K562 (cell line): ENCODE data around the gene ADAMTS14. TPM values are rescaled to one million over a fixed set of nuclear protein-coding genes. Genes with fewer than 3 reads are reported as not detected.
A peak's percentile ranks its signal among the peaks of the same experiment; 100 is the strongest.

ENCODE experiments used
- AFF4 ChIP-seq: sonication (generic); formaldehyde crosslinking; IDR thresholded peaks from 2 replicates; pipeline ENCODE4 v1.8.0; 2023; ENCODE audit warnings: mild to moderate bottlenecking, missing genetic modification reagents
- CC2D1A ChIP-seq: fragments of 450-650 bp; IDR thresholded peaks from 2 replicates; pipeline ENCODE4 v1.6.1; 2017; ENCODE audit warnings: mild to moderate bottlenecking
- GABPB1 ChIP-seq: sonication (generic); formaldehyde crosslinking; IDR thresholded peaks from 2 replicates; pipeline ENCODE4 v1.8.0; 2022; ENCODE audit warnings: mild to moderate bottlenecking, missing genetic modification reagents
- HMG20B ChIP-seq: fragments of 250-450 bp; sonication (Bioruptor Pico); IDR thresholded peaks from 2 replicates; pipeline ENCODE4 v1.5.0; 2021; ENCODE audit warnings: mild to moderate bottlenecking
- KLF6 ChIP-seq: fragments of 250-450 bp; sonication (Bioruptor Pico); IDR thresholded peaks from 2 replicates; pipeline ENCODE4 v1.4.0; 2020; ENCODE audit warnings: mild to moderate bottlenecking, moderate library complexity, borderline replicate concordance
- NR2C2 ChIP-seq, 2 experiments: fragments of 200-800 bp in 1 of 2; sonication (Bioruptor generic) in 1 of 2; sonication (generic) in 1 of 2; formaldehyde crosslinking in 1 of 2; IDR thresholded peaks; 2 replicates each; pipeline versions ENCODE4 v1.6.1 to v1.8.0; 2016 to 2022; ENCODE audit warnings: mild to moderate bottlenecking in 1 of 2, missing compliant biosample characterization in 1 of 2, missing genetic modification characterization in 1 of 2, missing genetic modification reagents in 1 of 2
- SMARCE1 ChIP-seq: fragments of 450-650 bp; IDR thresholded peaks from 2 replicates; pipeline ENCODE4 v1.7.1; 2016; ENCODE audit warnings: mild to moderate bottlenecking
- TBP ChIP-seq: optimal IDR thresholded peaks from 2 replicates; pipeline ENCODE3; 2011; ENCODE audit warnings: low read depth, low read length, improper control_type of control experiment
- ZBTB33 ChIP-seq: sonication (generic); formaldehyde crosslinking; IDR thresholded peaks from 2 replicates; pipeline ENCODE4 v1.8.1; 2023; ENCODE audit warnings: mild to moderate bottlenecking, missing genetic modification reagents
- ZNF586 ChIP-seq: fragments of 450-650 bp; formaldehyde crosslinking; conservative IDR thresholded peaks from 2 replicates; pipeline ENCODE4 v1.4.0; 2020; ENCODE audit warnings: mild to moderate bottlenecking, moderate library complexity
- polyA plus RNA-seq, 8 experiments: library from polyadenylated mRNA; depleted of rRNA in 4 of 8; stranded (reverse) in 5 of 8; unstranded in 3 of 8; fragments of >200 nt; fragmentation: Nextera tagmentation in 2 of 8; fragmentation: Illumina TruSeq in 1 of 8; extraction: Ambion mirVana in 2 of 8; extraction: Trizol in 1 of 8; gene quantifications; 2 replicates each; pipeline versions ENCODE4 v1.2.1 to v1.2.3, GENCODE V29; 2011 to 2014; ENCODE audit warnings: inconsistent platforms in 1 of 8, missing spikeins in 1 of 8
- total RNA-seq, 7 experiments: library from RNA; depleted of rRNA in 6 of 7; stranded (reverse); fragments of >200 nt in 6 of 7; fragmentation: Illumina TruSeq in 2 of 7; extraction: Trizol in 2 of 7; gene quantifications; 2 replicates each; pipeline versions ENCODE4 v1.2.1 to v1.2.3, GENCODE V29; 2011 to 2021; ENCODE audit warnings: low replicate concordance in 1 of 7
- TF ChIP-seq, protein P1 (sequence below): sonication (generic); formaldehyde crosslinking; IDR thresholded peaks from 2 replicates; pipeline ENCODE4 v1.8.1; 2023; ENCODE audit warnings: mild to moderate bottlenecking, missing genetic modification reagents
- TF ChIP-seq, protein P2 (sequence below): fragments of 250-450 bp; sonication (Bioruptor Pico); IDR thresholded peaks from 2 replicates; pipeline ENCODE4 v1.8.0; 2021; ENCODE audit warnings: mild to moderate bottlenecking, moderate library complexity
- TF ChIP-seq, protein P3 (sequence below), 2 experiments: fragments of 250-450 bp in 1 of 2; fragments of 450-650 bp in 1 of 2; sonication (Bioruptor Pico) in 1 of 2; IDR thresholded peaks; 2 replicates each; pipeline versions ENCODE4 v1.6.1 to v1.8.0; 2016 to 2021; ENCODE audit warnings: mild to moderate bottlenecking in 2 of 2, moderate library complexity in 2 of 2, missing compliant biosample characterization in 1 of 2, missing genetic modification characterization in 1 of 2

The ADAMTS14 gene
- total and polyA plus RNA-seq, 9 of the 15 experiments (the other 6 are each of a cell fraction or from before 2014, with no cell fraction given): 0.04 to 37.4 (median 15.9) TPM

GRCh38 chr10:70715853-70716795 lies 43.8 kb downstream of the ADAMTS14 start (continued):
- no peak for TF ChIP-seq AFF4 (CRISPR knock-in tag)
- TF ChIP-seq GABPB1: peak; percentile 42; the same call in 1 of the 2 replicates
- TF ChIP-seq, protein P1, sequence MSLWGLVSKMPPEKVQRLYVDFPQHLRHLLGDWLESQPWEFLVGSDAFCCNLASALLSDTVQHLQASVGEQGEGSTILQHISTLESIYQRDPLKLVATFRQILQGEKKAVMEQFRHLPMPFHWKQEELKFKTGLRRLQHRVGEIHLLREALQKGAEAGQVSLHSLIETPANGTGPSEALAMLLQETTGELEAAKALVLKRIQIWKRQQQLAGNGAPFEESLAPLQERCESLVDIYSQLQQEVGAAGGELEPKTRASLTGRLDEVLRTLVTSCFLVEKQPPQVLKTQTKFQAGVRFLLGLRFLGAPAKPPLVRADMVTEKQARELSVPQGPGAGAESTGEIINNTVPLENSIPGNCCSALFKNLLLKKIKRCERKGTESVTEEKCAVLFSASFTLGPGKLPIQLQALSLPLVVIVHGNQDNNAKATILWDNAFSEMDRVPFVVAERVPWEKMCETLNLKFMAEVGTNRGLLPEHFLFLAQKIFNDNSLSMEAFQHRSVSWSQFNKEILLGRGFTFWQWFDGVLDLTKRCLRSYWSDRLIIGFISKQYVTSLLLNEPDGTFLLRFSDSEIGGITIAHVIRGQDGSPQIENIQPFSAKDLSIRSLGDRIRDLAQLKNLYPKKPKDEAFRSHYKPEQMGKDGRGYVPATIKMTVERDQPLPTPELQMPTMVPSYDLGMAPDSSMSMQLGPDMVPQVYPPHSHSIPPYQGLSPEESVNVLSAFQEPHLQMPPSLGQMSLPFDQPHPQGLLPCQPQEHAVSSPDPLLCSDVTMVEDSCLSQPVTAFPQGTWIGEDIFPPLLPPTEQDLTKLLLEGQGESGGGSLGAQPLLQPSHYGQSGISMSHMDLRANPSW: 0 out of 2 replicates have a peak, but pooled peaks have one; percentile 48
- TF ChIP-seq NR2C2 (CRISPR knock-in tag; IDR thresholded peaks at IDR 0.05): peak; percentile 98
- TF ChIP-seq NR2C2 (tag; IDR thresholded peaks at IDR 0.05): peak; percentile 98
- TF ChIP-seq, protein P2, sequence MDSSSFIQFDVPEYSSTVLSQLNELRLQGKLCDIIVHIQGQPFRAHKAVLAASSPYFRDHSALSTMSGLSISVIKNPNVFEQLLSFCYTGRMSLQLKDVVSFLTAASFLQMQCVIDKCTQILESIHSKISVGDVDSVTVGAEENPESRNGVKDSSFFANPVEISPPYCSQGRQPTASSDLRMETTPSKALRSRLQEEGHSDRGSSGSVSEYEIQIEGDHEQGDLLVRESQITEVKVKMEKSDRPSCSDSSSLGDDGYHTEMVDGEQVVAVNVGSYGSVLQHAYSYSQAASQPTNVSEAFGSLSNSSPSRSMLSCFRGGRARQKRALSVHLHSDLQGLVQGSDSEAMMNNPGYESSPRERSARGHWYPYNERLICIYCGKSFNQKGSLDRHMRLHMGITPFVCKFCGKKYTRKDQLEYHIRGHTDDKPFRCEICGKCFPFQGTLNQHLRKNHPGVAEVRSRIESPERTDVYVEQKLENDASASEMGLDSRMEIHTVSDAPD (CRISPR knock-in tag): 0 out of 2 replicates have a peak, but pooled peaks have one; percentile 14
- TF ChIP-seq HMG20B: no peak
- TF ChIP-seq ZNF586: no peak
- peak; percentile 14 for TF ChIP-seq TBP
- TF ChIP-seq SMARCE1: peak; percentile 91
- TF ChIP-seq KLF6 (CRISPR knock-in tag): no peak
- no peak for TF ChIP-seq CC2D1A
- TF ChIP-seq, protein P3, sequence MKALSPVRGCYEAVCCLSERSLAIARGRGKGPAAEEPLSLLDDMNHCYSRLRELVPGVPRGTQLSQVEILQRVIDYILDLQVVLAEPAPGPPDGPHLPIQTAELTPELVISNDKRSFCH (CRISPR knock-in tag; IDR thresholded peaks at IDR 0.05): no peak
- TF ChIP-seq, protein P3 (tag; IDR thresholded peaks at IDR 0.05): peak; percentile 68
- 0 out of 2 replicates have a peak, but pooled peaks have one; percentile 16 for TF ChIP-seq ZBTB33
